GM18498 (cell line): Measurements from ENCODE around the gene LACTBL1.
"Not testable (repeated sequence)": the region's sequence is repeated elsewhere in the genome, so short reads cannot be mapped to it uniquely, and the experiment has no call there.

Source experiments
- ATAC-seq: cut with Tn5 transposase; IDR thresholded peaks from one replicate; pipeline ENCODE4 v1.9.1; 2021; ENCODE audit warnings: mild to moderate bottlenecking, moderate library complexity; ENCODE audit not compliant: unreplicated experiment

The LACTBL1 gene

GRCh38 chr1:22945171-22945570 is 27.5 kb downstream of the LACTBL1 start:
- not testable (repeated sequence) for ATAC-seq

- no peak for ATAC-seq
These were observed 28.2 kb downstream of the LACTBL1 start for GRCh38 chr1:22944346-22945055.

- no peak for ATAC-seq
These were observed 31.4 kb downstream of the LACTBL1 start for GRCh38 chr1:22941257-22941656.

GRCh38 chr1:22936681-22937080 is 36.0 kb downstream of the LACTBL1 start:
- no peak for ATAC-seq

GRCh38 chr1:22935433-22935832 is 37.2 kb downstream of the LACTBL1 start:
- ATAC-seq, result no peak

- no peak for ATAC-seq
These were observed 39.7 kb downstream of the LACTBL1 start for GRCh38 chr1:22932803-22933470.

- ATAC-seq, result no peak
These were observed 42.3 kb downstream of the LACTBL1 start for GRCh38 chr1:22930240-22930912.

- no peak for ATAC-seq
These were observed 47.6 kb downstream of the LACTBL1 start for GRCh38 chr1:22925111-22925510.

- ATAC-seq, result no peak
These were observed 50.0 kb downstream of the LACTBL1 start for GRCh38 chr1:22922640-22923039.

- ATAC-seq, result no peak
These were observed 51.1 kb downstream of the LACTBL1 start for GRCh38 chr1:22921452-22922126.

- ATAC-seq, result no peak
These were observed 51.8 kb downstream of the LACTBL1 start for GRCh38 chr1:22920734-22921451.

GRCh38 chr1:22920026-22920733 is 52.5 kb downstream of the LACTBL1 start:
- ATAC-seq, result no peak

GRCh38 chr1:22919341-22920025 is 53.2 kb downstream of the LACTBL1 start:
- no peak for ATAC-seq

- ATAC-seq, result no peak
These were observed 54.0 kb downstream of the LACTBL1 start for GRCh38 chr1:22918644-22919043.

GRCh38 chr1:22917989-22918388 is 54.7 kb downstream of the LACTBL1 start:
- ATAC-seq, result no peak

GRCh38 chr1:22916471-22916820 is 56.2 kb downstream of the LACTBL1 start:
- no peak for ATAC-seq

GRCh38 chr1:22915816-22916470 is 56.7 kb downstream of the LACTBL1 start:
- ATAC-seq, result no peak

- ATAC-seq, result no peak
These were observed 57.4 kb downstream of the LACTBL1 start for GRCh38 chr1:22915231-22915630.

GRCh38 chr1:22914633-22915217 is 57.9 kb downstream of the LACTBL1 start:
- no peak for ATAC-seq
